Keratinocyte (primary cell): ENCODE results near the gene MMP2. TPM values are rescaled to one million over a fixed set of nuclear protein-coding genes. Genes with fewer than 3 reads are reported as not detected.

Experiments used
- DNase-seq: peaks from one replicate; pipeline ENCODE4 v3.0.0-alpha.2; 2011; ENCODE audit warnings: low read depth, missing footprints, low spot score
- FAIRE-seq: peaks from 2 replicates; lab custom pipeline; 2011; peaks lifted over from hg19 to GRCh38; lab: Jason Lieb, UNC
- H2AFZ ChIP-seq: 2 replicates; pipeline ENCODE4 v1.6.0; 2012; ENCODE audit warnings: low read length, control low read depth, inconsistent platforms; ENCODE audit not compliant: control insufficient read depth
- H3K27ac ChIP-seq: 2 replicates; pipeline ENCODE4 v1.5.1; 2011; ENCODE audit warnings: low read length; ENCODE audit not compliant: control insufficient read depth, insufficient read depth
- H3K27me3 ChIP-seq: 3 replicates; pipeline ENCODE4 v1.6.0; 2011; ENCODE audit warnings: low read length; ENCODE audit not compliant: control insufficient read depth, insufficient read depth; ENCODE audit errors: extremely low read depth
- H3K36me3 ChIP-seq, 2 experiments: 2 replicates in 1 of 2; 3 replicates in 1 of 2; pipeline ENCODE4 v1.5.1; 2011; ENCODE audit warnings: low read length in 2 of 2, mild to moderate bottlenecking in 1 of 2; ENCODE audit not compliant: control insufficient read depth in 2 of 2, insufficient read depth in 2 of 2; ENCODE audit errors: extremely low read depth in 1 of 2
- H3K4me1 ChIP-seq: 3 replicates; pipeline ENCODE4 v1.5.1; 2011; ENCODE audit warnings: low read length; ENCODE audit not compliant: control insufficient read depth, insufficient read depth; ENCODE audit errors: extremely low read depth
- H3K4me2 ChIP-seq: 3 replicates; pipeline ENCODE4 v1.6.0; 2011; ENCODE audit warnings: low read depth, low read length; ENCODE audit not compliant: control insufficient read depth, insufficient read depth; ENCODE audit errors: extremely low read depth
- H3K4me3 ChIP-seq, 3 experiments: fragments of 200-600 bp in 1 of 3; sonication (generic) in 1 of 3; 2 replicates in 2 of 3; 3 replicates in 1 of 3; pipeline ENCODE4 v1.5.1; 2011 to 2016; ENCODE audit warnings: low read length in 3 of 3, mild to moderate bottlenecking in 3 of 3, control low read depth in 2 of 3, inconsistent platforms in 1 of 3, low read depth in 1 of 3, mixed read lengths in 1 of 3, mixed run types in 1 of 3, moderate library complexity in 1 of 3; ENCODE audit not compliant: control insufficient read depth in 2 of 3, insufficient read depth in 2 of 3; ENCODE audit errors: extremely low read depth in 1 of 3
- H3K79me2 ChIP-seq: 2 replicates; pipeline ENCODE4 v1.6.0; 2012; ENCODE audit warnings: low read length; ENCODE audit not compliant: control insufficient read depth, insufficient read depth
- H3K9ac ChIP-seq: 3 replicates; pipeline ENCODE4 v1.6.0; 2011; ENCODE audit warnings: low read length; ENCODE audit not compliant: control insufficient read depth, insufficient read depth; ENCODE audit errors: extremely low read depth
- H3K9me1 ChIP-seq: 3 replicates; pipeline ENCODE4 v1.6.0; 2011; ENCODE audit warnings: low read length; ENCODE audit not compliant: control insufficient read depth, insufficient read depth; ENCODE audit errors: extremely low read depth
- H3K9me3 ChIP-seq: 2 replicates; pipeline ENCODE4 v1.5.1; 2012; ENCODE audit warnings: low read depth, low read length; ENCODE audit not compliant: control insufficient read depth
- H4K20me1 ChIP-seq: 3 replicates; pipeline ENCODE4 v1.6.0; 2011; ENCODE audit warnings: low read length; ENCODE audit not compliant: control insufficient read depth, insufficient read depth; ENCODE audit errors: extremely low read depth
- CTCF ChIP-seq, 3 experiments: IDR thresholded peaks in 1 of 3; conservative IDR thresholded peaks in 1 of 3; optimal IDR thresholded peaks in 1 of 3; 2 replicates in 2 of 3; 3 replicates in 1 of 3; pipeline versions ENCODE3 to v1.5.1; 2011; ENCODE audit warnings: low read length in 3 of 3, mild to moderate bottlenecking in 3 of 3, moderate library complexity in 2 of 3, control low read depth in 1 of 3, inconsistent platforms in 1 of 3; ENCODE audit not compliant: insufficient read depth in 2 of 3; ENCODE audit errors: extremely low read depth in 1 of 3
- EZH2 ChIP-seq: IDR thresholded peaks from one replicate; pipeline ENCODE4 v1.6.1; 2012; ENCODE audit warnings: inconsistent platforms, mild to moderate bottlenecking, low read length, moderate library complexity
- dilution Hi-C: fragments of 300-500 bp; cut with MboI; formaldehyde crosslinking; loops from one replicate; pipeline ENCODE4 v1.7.0; 2020; ENCODE audit warnings: low sequenced_read_pairs; ENCODE audit not compliant: extremely low pct_ligation_motif_present
- polyA plus RNA-seq, 5 experiments: library from polyadenylated mRNA; depleted of rRNA in 3 of 5; stranded (reverse) in 3 of 5; stranded (forward) in 1 of 5; unstranded in 1 of 5; fragments of >200 nt; gene quantifications; 1 replicate in 1 of 5; 2 replicates in 3 of 5; 3 replicates in 1 of 5; pipeline versions ENCODE4 v1.2.1 to v1.2.3, GENCODE V29; 2011 to 2012; ENCODE audit warnings: missing spikeins in 2 of 5, low read depth in 1 of 5, low replicate concordance in 1 of 5

The MMP2 gene
- polyA plus RNA-seq, 1 donor (not counting 4 experiments of a cell fraction or from before 2014, with no cell fraction given), result 59.2 TPM

- no peak overlapping the region for H3K4me3 ChIP-seq
- H2AFZ ChIP-seq, result no peak overlapping the region
- DNase-seq, result no peak
- dilution Hi-C loops, result no loop called here
- no peak overlapping the region for H3K27ac ChIP-seq
- no peaks in the 10 kb centered on the region for H3K79me2 ChIP-seq
- no peak overlapping the region for H3K4me2 ChIP-seq
- H3K9me3 ChIP-seq, result no peaks in the 10 kb centered on the region
- TF ChIP-seq CTCF (optimal IDR thresholded peaks at IDR 0.05 in 1 of 3, IDR thresholded peaks at IDR 0.05 in 1 of 3, conservative IDR thresholded peaks at IDR 0.05 in 1 of 3; ENCODE audit: extremely low read depth in 1 of 3, insufficient read depth in 2 of 3, low read length in 3 of 3), result no peak
- TF ChIP-seq EZH2, result no peak
- H3K9ac ChIP-seq, result no peak overlapping the region
- H3K4me1 ChIP-seq, result peaks cover 32% of the 10 kb centered on the region
- FAIRE-seq, result no peak
- H3K27me3 ChIP-seq, result no peaks in the 10 kb centered on the region
- H4K20me1 ChIP-seq, result no peaks in the 10 kb centered on the region
- H3K9me1 ChIP-seq, result no peaks in the 10 kb centered on the region
- no peaks in the 10 kb centered on the region for H3K36me3 ChIP-seq
Observed at GRCh38 chr16:55468352-55468990, 10.5 kb upstream of the MMP2 start.

GRCh38 chr16:55469821-55470532, 9.0 kb upstream of the MMP2 start:
- Histone ChIP-seq H2AFZ (peak overlapping the region; percentile 72), H3K36me3 (no peaks in the 10 kb centered on the region), H3K9ac (peak overlapping the region; percentile 25), H3K4me3 (no peak overlapping the region), H3K79me2 (no peaks in the 10 kb centered on the region), H3K9me3 (no peaks in the 10 kb centered on the region), H3K4me1 (peaks cover 32% of the 10 kb centered on the region), H3K9me1 (no peaks in the 10 kb centered on the region), H3K27me3 (no peaks in the 10 kb centered on the region), H3K27ac (peak overlapping the region; percentile 73), H4K20me1 (no peaks in the 10 kb centered on the region), H3K4me2 (no peak overlapping the region)
- dilution Hi-C loops, result no loop called here
- FAIRE-seq (no peak), DNase-seq (no peak)
- TF ChIP-seq CTCF (optimal IDR thresholded peaks at IDR 0.05 in 1 of 3, IDR thresholded peaks at IDR 0.05 in 1 of 3, conservative IDR thresholded peaks at IDR 0.05 in 1 of 3; ENCODE audit: extremely low read depth in 1 of 3, insufficient read depth in 2 of 3, low read length in 3 of 3), result no peak
- no peak for TF ChIP-seq EZH2
